ENCODE measurements around the gene ATG4D.
A peak's percentile ranks its signal among the peaks of the same experiment; 100 is the strongest.

The ATG4D gene

DNA sequence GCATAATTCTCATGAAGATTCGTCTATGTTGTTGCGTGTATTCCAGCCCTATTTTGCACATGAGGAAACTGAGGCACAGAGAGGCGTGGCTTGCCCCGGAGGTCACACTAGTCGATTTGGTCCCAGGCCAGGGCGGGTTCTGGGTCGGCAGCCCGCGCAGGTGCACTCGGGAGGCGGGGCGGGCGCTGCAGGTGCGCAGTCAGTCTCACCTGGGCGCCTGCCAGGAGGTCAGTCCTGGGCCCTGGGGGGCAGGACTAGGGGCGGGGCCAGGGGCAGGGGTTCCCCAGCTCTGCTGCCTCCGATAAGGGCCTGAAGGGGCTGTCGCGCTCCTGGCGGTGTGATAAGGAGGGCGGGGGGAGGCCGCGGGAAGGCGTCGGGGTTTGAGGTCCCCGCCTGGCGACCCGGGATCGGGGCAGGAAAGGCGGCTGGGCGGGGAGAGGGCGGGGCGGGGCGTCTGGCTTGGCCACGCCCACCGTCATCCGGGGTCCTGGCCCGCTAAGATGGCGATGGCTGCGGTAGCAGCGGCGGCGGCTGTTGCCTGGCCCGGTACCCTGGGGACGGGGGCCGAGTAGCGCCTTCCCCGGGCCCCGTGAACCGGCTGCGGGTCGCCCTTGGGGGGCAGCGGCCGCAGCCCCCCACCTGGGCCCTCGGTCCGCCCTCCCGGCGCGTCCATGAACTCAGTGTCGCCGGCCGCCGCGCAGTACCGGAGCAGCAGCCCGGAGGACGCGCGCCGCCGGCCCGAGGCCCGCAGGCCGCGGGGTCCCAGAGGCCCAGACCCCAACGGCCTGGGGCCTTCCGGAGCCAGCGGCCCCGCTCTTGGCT is at the start of gene ATG4D:
Gene ATG4D, plus strand, starts transcription at position 485 of the 822 bp plus-strand sequence. Its CDS starts 187 bp downstream, at position 672.
- H3K4me3 ChIP-seq (ENCODE audit: low read length) = peak within 1 kb of the TSS; percentile 82
- DNase-seq (ENCODE audit: low read depth) = peak; percentile 60
- TF ChIP-seq, protein P1, sequence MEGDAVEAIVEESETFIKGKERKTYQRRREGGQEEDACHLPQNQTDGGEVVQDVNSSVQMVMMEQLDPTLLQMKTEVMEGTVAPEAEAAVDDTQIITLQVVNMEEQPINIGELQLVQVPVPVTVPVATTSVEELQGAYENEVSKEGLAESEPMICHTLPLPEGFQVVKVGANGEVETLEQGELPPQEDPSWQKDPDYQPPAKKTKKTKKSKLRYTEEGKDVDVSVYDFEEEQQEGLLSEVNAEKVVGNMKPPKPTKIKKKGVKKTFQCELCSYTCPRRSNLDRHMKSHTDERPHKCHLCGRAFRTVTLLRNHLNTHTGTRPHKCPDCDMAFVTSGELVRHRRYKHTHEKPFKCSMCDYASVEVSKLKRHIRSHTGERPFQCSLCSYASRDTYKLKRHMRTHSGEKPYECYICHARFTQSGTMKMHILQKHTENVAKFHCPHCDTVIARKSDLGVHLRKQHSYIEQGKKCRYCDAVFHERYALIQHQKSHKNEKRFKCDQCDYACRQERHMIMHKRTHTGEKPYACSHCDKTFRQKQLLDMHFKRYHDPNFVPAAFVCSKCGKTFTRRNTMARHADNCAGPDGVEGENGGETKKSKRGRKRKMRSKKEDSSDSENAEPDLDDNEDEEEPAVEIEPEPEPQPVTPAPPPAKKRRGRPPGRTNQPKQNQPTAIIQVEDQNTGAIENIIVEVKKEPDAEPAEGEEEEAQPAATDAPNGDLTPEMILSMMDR (conservative IDR thresholded peaks at IDR 0.05; ENCODE audit: low read length) = no peak

- no peak for DNase-seq (ENCODE audit: low read depth)
- H3K4me3 ChIP-seq (ENCODE audit: low read length) = no peak overlapping the region
- TF ChIP-seq, protein P1 (conservative IDR thresholded peaks at IDR 0.05; ENCODE audit: low read length) = no peak
Observed at GRCh38 chr19:10497371-10497770, 46.3 kb upstream of the ATG4D start.

GRCh38 chr19:10499550-10500246 is 44.0 kb upstream of the ATG4D start:
- DNase-seq (ENCODE audit: low read depth) = no peak
- no peak overlapping the region for H3K4me3 ChIP-seq (ENCODE audit: low read length)
- TF ChIP-seq, protein P1 (conservative IDR thresholded peaks at IDR 0.05; ENCODE audit: low read length) = no peak

DNA sequence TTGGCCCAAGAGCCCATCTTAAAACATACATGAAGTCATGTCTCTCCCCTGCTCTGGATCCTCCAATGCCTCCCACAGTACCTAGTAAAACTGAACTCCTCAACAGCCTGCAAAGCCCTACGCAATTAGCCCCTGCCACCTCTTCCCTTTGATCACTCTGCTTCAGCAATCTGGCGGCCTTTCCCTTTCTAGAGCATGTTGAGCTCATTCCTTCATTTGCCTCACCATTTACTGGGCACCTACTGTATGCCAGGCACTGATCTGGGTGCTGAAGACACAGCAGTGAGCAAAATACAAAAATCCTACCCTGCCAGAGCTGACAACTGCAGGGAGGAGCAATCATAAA is 43.5 kb upstream of the ATG4D start:
- no peak overlapping the region for H3K4me3 ChIP-seq (ENCODE audit: low read length)
- no peak for DNase-seq (ENCODE audit: low read depth)
- TF ChIP-seq, protein P1 (conservative IDR thresholded peaks at IDR 0.05; ENCODE audit: low read length) = no peak

DNA sequence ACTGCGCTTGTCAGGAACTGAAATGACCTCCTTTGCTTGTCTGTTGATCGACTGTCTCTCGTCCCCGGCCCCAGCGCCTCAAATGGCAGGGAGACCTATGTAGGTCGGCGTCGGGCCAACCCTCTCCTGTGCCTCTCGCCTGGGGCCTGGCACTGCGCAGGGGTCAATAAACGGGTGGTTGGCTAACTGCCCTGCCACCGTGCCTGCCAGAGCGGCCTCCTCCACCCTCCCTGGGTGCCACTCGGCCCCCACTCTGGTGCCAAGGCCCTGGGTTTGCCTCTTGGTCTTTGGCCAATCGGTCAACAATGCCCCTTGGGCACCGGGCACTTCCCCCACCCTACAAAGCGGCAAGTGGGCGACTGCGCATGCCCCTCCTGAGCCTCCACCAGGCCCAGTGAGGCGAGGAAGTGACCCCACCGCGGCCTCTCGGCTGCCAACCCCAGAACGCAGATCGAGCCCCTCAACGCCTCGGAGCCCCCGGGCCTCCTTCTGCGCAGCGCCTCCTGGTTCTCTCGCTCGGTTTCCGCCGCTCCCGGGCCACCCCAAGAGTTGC is 41.7 kb upstream of the ATG4D start:
- peak overlapping the region; percentile 93 for H3K4me3 ChIP-seq (ENCODE audit: low read length)
- TF ChIP-seq, protein P1 (conservative IDR thresholded peaks at IDR 0.05; ENCODE audit: low read length) = no peak
- peak; percentile 46 for DNase-seq (ENCODE audit: low read depth)

GRCh38 chr19:10502524-10503001 is 41.1 kb upstream of the ATG4D start:
- TF ChIP-seq, protein P1 (conservative IDR thresholded peaks at IDR 0.05; ENCODE audit: low read length) = no peak
- peak; percentile 90 for DNase-seq (ENCODE audit: low read depth)
- H3K4me3 ChIP-seq (ENCODE audit: low read length) = peak overlapping the region; percentile 93
